DND-41 (cell line): ENCODE measurements around the gene POLR2L.

Source experiments
- ATAC-seq: fragments of 200-7000 bp; cut with Tn5 transposase; 3 replicates; pipeline ENCODE4 v1.9.1; 2021; ENCODE audit warnings: low read depth; ENCODE audit not compliant: insufficient read depth
- DNase-seq: peaks from one replicate; pipeline ENCODE4 v3.0.0-alpha.2; 2020
- H2AFZ ChIP-seq: 2 replicates; pipeline ENCODE4 v1.6.0; 2012; ENCODE audit warnings: low read depth, low read length
- H3K27ac ChIP-seq: 2 replicates; pipeline ENCODE4 v1.5.1; 2012; ENCODE audit warnings: low read length, inconsistent platforms
- H3K27me3 ChIP-seq: fragments of 200-600 bp; sonication (generic); 2 replicates; pipeline ENCODE4 v1.6.0; 2012; ENCODE audit warnings: low read length, mild to moderate bottlenecking, inconsistent platforms; ENCODE audit not compliant: insufficient read depth, poor library complexity
- H3K36me3 ChIP-seq: 2 replicates; pipeline ENCODE4 v1.5.1; 2012; ENCODE audit warnings: low read length, inconsistent platforms; ENCODE audit not compliant: insufficient read depth
- H3K4me1 ChIP-seq: 2 replicates; pipeline ENCODE4 v1.5.1; 2012; ENCODE audit warnings: mild to moderate bottlenecking, low read length; ENCODE audit not compliant: insufficient read depth
- H3K4me2 ChIP-seq: 2 replicates; pipeline ENCODE4 v1.6.0; 2012; ENCODE audit warnings: mild to moderate bottlenecking, moderate library complexity, low read length, inconsistent platforms; ENCODE audit not compliant: insufficient read depth
- H3K4me3 ChIP-seq, 2 experiments: fragments of 200-600 bp in 1 of 2; shearing (Covaris generic) in 1 of 2; 2 replicates each; pipeline ENCODE4 v1.5.1; 2012 to 2016; ENCODE audit warnings: inconsistent platforms in 2 of 2, low read length in 2 of 2, mild to moderate bottlenecking in 2 of 2, low read depth in 1 of 2, moderate library complexity in 1 of 2
- H3K79me2 ChIP-seq: 2 replicates; pipeline ENCODE4 v1.6.0; 2012; ENCODE audit warnings: low read length, inconsistent platforms; ENCODE audit not compliant: insufficient read depth
- H3K9ac ChIP-seq: 2 replicates; pipeline ENCODE4 v1.6.0; 2012; ENCODE audit warnings: low read depth, mild to moderate bottlenecking, inconsistent platforms, low read length, moderate library complexity
- H3K9me3 ChIP-seq: 2 replicates; pipeline ENCODE4 v1.5.1; 2012; ENCODE audit warnings: low read length, moderate library complexity, mild to moderate bottlenecking, inconsistent platforms; ENCODE audit not compliant: insufficient read depth, severe bottlenecking
- H4K20me1 ChIP-seq: 2 replicates; pipeline ENCODE4 v1.6.0; 2012; ENCODE audit warnings: low read length; ENCODE audit not compliant: insufficient read depth
- EZH2 ChIP-seq: IDR thresholded peaks from 3 replicates; pipeline ENCODE4 v1.6.1; 2012; ENCODE audit warnings: borderline replicate concordance, low read depth, mild to moderate bottlenecking, moderate library complexity, low read length, inconsistent platforms; ENCODE audit not compliant: severe bottlenecking
- TF ChIP-seq, protein P1 (sequence below): IDR thresholded peaks from 2 replicates; pipeline ENCODE4 v1.5.1; 2012; ENCODE audit warnings: borderline replicate concordance, low read length, moderate library complexity, mild to moderate bottlenecking; ENCODE audit not compliant: poor library complexity, severe bottlenecking; ENCODE audit errors: extremely low read depth

POLR2L gene

DNA sequence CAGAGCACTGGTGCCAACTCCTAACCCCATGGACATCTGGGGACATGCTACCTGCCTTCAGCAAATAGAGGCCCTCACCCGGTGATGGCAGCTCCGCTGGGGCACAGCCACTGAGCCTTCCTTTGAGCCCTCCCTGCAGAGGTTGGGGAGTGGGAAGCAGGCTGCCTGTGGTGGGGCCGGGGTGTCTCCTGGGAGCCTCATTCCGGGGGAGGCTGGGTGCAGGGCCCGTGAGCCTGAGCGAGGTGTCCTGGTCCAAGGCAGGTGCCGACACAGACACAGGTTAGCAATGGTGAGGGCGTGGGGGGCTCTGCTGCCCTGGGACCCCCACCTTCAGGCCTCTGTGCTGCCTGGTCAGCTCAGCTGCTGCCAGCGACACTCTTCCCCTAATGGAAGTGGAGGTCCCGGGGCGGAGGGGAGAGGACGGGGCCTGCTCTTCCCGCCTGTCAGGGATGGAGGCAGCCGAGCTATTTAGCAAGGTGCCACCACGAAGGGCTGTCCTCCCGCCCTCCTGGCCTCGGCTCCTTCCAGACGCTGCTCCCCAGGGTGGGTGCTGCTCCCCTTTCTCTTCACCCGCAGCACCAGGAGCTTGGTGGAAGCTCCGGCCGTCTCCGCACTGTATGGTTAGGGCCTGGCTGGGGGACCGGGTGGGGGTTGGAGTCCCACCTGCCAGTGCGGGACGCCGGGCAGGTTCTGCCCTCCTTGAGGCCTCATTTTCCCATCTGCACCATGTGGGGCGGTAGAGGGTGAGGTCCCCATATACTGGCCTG is 11.5 kb upstream of the POLR2L start:
- Histone ChIP-seq H3K27me3 (no peaks in the 10 kb centered on the region), H2AFZ (no peak overlapping the region), H4K20me1 (peaks cover 9% of the 10 kb centered on the region; the same call in 1 of the 2 replicates), H3K4me1 (no peaks in the 10 kb centered on the region), H3K79me2 (no peaks in the 10 kb centered on the region), H3K4me3 (no peak overlapping the region), H3K9ac (no peak overlapping the region), H3K27ac (no peak overlapping the region), H3K4me2 (no peak overlapping the region), H3K9me3 (no peaks in the 10 kb centered on the region), H3K36me3 (no peaks in the 10 kb centered on the region)
- DNase-seq (no peak), ATAC-seq (no peak)
- TF ChIP-seq, protein P1, sequence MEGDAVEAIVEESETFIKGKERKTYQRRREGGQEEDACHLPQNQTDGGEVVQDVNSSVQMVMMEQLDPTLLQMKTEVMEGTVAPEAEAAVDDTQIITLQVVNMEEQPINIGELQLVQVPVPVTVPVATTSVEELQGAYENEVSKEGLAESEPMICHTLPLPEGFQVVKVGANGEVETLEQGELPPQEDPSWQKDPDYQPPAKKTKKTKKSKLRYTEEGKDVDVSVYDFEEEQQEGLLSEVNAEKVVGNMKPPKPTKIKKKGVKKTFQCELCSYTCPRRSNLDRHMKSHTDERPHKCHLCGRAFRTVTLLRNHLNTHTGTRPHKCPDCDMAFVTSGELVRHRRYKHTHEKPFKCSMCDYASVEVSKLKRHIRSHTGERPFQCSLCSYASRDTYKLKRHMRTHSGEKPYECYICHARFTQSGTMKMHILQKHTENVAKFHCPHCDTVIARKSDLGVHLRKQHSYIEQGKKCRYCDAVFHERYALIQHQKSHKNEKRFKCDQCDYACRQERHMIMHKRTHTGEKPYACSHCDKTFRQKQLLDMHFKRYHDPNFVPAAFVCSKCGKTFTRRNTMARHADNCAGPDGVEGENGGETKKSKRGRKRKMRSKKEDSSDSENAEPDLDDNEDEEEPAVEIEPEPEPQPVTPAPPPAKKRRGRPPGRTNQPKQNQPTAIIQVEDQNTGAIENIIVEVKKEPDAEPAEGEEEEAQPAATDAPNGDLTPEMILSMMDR = no peak
- TF ChIP-seq EZH2 = no peak

DNA sequence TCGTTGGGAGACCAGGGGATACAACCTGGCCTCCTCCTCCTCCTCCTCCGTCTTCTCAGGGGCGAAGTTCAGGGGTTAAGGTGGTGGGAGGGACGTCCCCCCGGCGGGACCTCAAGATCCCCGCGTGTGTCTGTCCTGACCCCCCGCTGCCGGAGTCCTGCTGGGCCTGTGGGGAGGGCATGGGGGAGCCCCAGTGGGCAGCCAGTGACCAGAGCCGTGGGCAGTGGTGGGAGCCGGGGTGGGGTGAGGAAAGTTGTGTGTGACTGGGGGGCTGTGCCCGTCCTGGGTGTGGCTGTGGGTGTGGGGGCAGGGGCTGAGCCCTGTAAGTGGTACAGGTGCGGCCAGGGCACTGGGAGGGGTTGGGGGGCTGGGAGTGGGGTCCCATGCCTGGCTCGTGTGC is 10.4 kb upstream of the POLR2L start:
- H3K79me2 ChIP-seq = no peaks in the 10 kb centered on the region
- DNase-seq (no peak), ATAC-seq (no peak)
- no peaks in the 10 kb centered on the region for H3K9me3 ChIP-seq
- H3K4me3 ChIP-seq = no peak overlapping the region
- no peak overlapping the region for H2AFZ ChIP-seq
- TF ChIP-seq EZH2 = no peak
- TF ChIP-seq, protein P1 = no peak
- H4K20me1 ChIP-seq = peaks cover 10% of the 10 kb centered on the region
- no peak overlapping the region for H3K4me2 ChIP-seq
- H3K9ac ChIP-seq = no peak overlapping the region
- no peak overlapping the region for H3K27ac ChIP-seq
- peaks cover 3% of the 10 kb centered on the region; the same call in 1 of the 2 replicates for H3K4me1 ChIP-seq
- H3K27me3 ChIP-seq = no peaks in the 10 kb centered on the region
- no peaks in the 10 kb centered on the region for H3K36me3 ChIP-seq

DNA sequence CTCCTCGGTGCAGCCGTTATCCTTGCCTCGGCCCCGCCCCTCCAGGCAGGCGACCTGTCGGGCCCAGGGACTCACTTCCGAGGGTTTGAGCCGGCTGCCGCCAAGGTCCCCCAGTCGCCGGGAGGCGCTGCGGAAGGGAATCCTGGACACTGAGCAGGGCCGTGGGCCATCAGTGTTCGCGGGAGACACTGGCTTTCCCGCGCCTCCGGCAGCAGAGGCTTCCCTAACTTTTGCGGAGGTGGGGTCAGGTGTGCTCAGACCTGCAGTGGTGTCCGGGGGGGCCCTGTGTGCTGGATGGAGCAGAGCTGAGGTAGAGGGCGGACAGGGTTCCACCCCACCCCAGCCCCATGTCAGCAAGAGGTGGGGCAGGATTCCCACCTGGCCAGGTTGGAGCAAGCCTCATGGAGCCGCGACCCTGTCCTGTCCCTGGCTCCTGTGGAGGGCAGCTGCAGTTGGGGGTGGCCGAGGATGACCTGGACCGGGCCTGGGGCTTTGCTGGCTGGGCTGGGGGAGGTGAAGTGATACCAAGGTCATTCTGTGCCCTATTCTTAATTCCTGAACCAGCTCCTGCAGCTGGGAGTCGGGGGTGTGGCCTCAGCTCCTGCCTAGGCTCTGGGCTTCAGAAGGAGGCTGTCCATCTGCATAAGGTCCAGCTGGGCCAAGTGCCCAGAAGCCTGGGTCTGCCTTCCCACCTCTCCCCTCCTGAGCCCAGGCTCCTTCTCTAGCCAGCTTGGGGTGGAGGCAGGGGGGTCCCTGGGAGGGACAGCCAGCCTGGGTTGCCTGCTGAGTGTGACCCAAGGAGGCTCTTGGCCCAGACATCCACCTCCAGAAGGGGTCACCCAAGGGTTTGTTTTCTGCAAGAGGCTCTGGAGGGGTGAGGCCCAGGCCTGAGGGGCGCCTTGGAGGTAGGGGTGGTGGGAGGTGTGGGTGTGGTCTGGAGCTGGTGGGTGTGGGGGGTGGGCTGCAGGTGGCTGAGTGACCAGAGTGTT is 8.7 kb upstream of the POLR2L start:
- no peak overlapping the region for H3K4me2 ChIP-seq
- no peak overlapping the region for H3K27ac ChIP-seq
- no peaks in the 10 kb centered on the region for H3K9me3 ChIP-seq
- no peak overlapping the region for H3K4me3 ChIP-seq
- ATAC-seq (no peak; the same call in 2 of the 3 replicates), DNase-seq (no peak)
- H4K20me1 ChIP-seq = peaks cover 8% of the 10 kb centered on the region
- no peaks in the 10 kb centered on the region for H3K79me2 ChIP-seq
- no peak overlapping the region for H3K9ac ChIP-seq
- H3K36me3 ChIP-seq = no peaks in the 10 kb centered on the region
- no peaks in the 10 kb centered on the region for H3K27me3 ChIP-seq
- no peak overlapping the region for H2AFZ ChIP-seq
- TF ChIP-seq, protein P1 = peak; percentile 41
- no peak for TF ChIP-seq EZH2
- H3K4me1 ChIP-seq = peaks cover 3% of the 10 kb centered on the region; the same call in 1 of the 2 replicates
